Measurements from ENCODE around the gene CKB.
"Not testable (repeated sequence)": the region's sequence is repeated elsewhere in the genome, so short reads cannot be mapped to it uniquely, and the experiment has no call there.

CKB gene

DNA sequence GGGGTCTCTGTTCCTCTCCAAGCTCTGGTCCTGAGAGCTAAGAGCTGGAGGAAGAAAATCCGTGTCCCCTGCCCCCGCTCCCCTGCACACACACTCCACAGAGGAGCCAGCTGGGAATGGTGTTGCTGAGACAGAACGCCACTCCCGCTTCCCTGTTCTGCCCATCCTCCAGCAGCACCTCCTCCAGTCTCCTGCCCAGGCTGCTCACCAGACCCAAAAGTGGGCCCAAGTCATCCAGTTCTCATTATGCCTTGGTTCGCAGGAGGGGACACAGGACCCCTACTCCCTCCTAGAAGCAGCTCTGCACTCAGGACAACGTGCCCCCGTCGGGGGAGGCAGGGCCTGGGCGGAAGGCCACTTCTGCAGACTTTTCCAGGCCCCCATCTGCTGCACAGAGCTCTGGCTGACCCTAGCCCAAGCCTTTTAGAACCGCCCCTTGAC, 5.5 kb upstream of the CKB start:
- FAIRE-seq (no peak), DNase-seq (ENCODE audit: insufficient read length, low spot score) (no peak)

DNA sequence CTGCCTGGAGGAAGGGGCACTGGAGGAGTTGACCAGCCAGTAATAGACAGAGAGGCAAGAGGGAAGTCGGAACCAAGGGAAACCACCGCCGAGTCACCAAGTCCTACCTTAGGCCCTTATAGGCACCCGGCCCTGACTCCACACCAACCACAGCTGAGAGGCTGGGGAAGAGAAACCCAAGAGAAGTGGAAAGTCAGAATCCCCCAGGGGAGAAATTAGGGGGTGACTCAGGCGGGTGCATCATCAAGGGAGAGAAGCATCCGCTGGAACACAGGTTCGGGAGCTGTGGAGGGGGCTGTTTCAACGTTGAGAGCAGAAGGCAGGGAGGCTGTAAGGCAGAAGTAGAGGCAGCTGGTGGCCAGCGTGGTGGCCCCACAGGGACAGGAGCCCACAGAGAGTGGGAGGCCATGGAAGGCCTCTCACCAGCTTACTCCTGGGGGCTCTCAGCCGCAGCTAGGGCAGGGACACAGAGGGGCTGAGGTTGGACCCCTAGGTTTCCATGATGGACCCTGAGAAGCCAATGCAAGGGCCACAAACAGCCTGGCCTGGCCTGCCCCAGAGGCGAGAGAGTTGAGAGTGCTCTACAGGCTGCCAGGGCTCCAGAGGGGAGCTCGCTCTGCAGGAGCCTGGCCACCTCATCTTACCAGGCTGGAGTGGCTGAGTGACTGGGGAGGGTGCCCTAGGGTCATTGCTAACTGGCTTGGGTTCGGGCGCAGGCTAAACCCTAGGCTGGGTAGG, 4.9 kb upstream of the CKB start:
- no peak for DNase-seq (ENCODE audit: insufficient read length, low spot score)
- FAIRE-seq: no peak

DNA sequence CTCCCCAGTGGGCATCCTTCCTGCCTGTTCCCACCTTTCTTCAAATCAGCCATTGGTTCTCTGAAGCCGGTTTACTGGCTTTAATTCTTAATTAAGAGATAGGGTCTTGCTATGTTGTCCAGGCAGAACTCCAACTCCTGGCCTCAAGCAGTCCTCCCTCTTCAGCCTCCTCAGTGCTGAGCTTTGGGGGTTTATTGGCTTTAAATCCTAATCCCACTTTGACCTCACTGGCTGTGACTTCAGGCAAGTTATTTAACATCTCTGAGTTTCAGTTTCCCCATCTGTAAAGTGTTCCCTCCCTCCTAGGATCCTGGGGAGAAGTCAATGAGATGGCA, 4.3 kb upstream of the CKB start:
- no peak for FAIRE-seq
- no peak for DNase-seq (ENCODE audit: insufficient read length, low spot score)

DNA sequence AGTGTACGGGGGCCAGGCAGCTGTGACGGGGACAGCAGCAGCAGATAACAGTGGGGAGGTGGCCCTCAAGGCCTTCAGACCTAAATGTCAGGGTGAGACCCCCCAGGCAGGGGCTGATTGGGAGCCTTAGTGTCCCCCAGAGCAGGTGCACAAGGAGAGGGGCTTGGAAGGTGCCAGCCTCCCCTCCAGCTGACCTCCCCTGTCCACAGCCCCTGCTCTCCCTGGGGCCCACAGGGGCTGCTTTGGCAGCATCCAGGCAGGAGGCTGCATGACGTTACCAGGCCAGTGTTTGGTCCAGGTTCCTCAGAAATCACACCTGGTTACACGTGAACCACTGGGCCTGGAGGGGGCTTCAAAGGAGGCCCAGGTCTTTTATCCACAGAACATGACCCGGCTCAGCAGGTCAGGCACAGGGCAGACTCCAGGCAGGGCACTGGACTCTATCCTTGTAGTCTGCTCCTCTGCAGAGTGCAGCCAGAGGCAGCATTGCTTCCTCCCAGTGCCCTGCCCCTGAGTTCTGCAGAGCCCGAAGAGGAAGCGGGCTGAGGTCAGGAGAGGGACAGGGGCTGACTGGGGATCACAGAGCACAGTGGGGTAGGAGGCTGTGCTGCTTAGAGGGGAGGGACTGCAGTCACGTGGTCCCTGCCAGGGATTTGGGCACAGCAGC, 3.8 kb upstream of the CKB start:
- FAIRE-seq: no peak
- no peak for DNase-seq (ENCODE audit: insufficient read length, low spot score)

DNA sequence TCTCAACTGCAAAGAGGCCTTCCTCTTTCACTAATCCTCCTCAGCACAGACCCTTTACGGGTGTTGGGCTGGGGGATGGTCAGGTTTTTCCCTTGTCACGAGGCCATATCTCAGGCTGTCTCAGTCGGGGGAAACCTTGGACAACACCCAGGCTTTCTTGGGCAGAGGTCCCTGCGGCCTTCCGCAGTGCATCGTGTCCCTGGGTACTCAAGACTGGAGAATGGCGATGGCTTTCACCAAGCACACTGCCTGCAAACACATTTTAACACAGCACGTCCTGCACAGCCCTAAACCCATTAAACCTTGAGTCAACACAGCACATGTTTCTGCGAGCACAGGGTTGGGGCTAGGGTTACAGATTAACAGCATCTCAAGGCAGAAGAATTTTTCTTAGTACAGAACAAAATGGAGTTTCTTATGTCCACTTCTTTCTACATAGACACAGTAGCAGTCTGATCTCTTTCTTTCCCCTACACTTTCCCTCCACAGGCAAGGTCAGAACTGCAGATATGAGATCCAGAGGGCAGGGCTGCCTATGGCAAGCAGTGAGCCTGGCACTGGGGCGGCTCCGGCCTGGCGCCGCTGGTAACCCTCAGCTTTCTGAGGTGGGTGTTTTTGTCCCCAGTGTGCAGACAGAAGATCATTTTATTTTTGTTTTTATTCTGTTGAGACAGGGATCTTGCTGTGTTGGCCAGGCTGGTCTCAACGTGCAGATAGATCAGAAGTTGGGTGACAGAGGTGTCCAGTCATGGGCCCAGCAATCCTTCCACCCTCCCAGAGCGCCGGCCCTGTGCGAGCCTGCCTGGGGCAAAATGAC, 3.0 kb upstream of the CKB start:
- not testable (repeated sequence) for FAIRE-seq; DNase-seq (ENCODE audit: insufficient read length, low spot score)

DNA sequence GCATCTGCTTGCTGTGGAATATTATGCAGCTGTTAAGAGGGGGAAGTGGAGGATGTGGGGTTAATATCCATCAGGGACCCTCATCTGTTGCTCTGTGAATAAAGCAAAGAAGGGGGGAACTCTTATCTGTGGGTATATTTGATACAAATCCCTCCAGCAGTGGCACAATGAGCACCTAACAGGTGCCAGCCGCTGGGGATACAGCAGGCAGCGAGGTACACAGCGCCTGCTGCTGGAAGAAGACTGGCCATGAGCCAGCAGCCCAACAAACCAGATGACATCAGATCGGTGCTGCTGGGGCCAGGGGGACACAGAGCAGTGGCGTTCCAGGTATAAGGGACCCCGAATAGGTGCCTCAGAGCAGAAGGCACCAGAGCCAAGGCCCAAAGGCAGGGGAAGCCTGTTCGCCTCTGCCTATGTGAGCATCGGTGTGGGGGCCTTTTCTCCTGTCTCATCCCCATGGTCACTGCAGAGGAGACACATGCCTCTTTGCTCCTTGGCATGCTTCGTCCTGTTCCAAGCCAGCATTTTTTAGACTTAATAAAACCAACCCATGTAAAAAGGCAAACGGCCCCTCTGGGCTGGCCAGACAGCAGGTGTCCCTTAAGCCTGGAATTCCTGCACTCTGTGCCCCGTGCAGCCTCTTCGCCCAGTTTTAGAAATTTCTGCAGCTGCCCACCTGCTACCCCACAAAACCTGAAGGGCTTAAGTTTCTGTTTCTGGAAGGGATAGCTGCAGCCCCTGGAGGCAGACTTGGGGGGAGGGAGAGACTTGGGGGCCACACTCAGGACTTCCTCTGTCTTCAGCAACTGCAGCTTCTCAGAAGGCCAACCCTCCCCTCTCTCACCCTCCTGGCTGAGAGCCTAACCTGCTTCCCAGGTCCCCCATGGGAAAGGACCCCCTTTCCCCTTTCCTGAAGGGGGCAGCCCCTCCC, 1.6 kb upstream of the CKB start:
- FAIRE-seq: no peak
- DNase-seq (ENCODE audit: insufficient read length, low spot score): no peak

DNA sequence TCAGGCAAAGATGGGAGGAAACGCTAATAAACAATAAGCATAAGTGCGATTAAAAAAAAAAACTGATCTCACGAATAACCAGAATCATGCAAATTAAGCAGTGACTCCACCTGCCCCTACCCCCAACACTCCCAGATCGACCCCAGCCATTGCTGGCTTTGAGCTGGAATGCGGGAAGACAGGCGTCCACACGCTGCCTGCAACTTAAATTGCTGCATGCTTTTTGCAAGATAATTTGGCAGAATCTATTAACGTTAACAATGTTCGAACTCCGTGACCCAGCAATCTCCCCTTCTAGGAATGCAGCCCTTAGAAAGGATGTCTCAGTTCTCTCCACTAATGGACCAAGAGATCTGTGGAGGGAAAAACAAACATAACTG, 935 bp upstream of the CKB start:
- no peak for FAIRE-seq
- no peak for DNase-seq (ENCODE audit: insufficient read length, low spot score)

DNA sequence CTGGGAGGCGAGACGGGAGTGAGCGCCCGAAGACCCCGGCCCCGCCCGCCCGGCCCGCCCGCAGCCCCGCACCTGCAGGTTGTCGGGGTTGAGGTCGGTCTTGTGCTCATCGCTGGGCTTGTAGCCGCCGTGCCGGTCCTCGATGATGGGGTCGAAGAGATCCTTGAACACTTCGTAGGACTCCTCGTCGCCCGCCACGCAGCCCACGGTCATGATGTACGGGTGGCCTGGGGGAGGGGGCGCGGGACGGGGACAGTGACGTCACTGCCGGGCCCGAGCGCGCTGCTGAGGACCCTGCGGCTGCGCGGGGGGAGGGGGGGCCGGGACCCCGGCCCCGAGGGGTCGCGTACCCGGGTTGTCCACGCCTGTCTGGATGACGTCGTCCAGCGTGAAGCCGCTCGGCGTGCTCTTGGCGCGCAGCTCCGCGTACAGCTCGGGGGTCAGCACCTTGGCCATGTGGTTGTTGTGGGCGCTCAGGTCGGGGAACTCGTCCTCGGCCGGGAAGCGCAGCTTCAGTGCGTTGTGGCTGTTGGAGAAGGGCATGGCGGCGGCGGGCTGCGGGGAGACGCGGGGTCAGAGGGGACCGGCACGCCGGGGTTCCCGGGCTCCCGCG, 573 bp downstream of the CKB start:
- no peak for DNase-seq (ENCODE audit: insufficient read length, low spot score)

DNA sequence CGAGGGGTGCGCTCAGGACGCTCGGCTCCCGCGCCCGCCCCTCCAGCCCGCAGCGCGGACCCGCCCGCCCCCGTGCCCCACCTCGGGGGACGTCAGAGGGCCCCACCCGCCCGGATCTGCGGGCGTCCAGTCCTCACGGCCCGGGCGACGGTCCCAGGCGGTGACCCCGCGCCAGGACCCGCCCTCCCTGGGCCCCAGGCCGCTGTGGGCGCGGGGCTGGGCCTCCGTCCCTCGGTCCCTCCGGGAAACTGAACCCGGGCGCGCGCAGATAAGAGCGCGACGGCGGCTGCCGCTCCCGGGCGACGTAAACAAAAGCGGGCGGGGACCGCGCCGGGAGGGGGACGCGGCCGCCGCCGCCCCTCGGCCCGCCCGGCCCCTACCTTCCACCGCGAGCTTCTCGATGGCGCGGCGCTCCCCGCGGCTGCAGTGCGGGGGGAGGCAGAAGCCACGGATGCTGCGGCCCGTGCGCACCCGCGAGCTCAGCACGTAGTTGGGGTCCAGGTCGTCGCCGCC, 1.1 kb downstream of the CKB start:
- no peak for DNase-seq (ENCODE audit: insufficient read length, low spot score)

More for the DNA sequence above, 573 bp downstream of the CKB start:
- no peak for FAIRE-seq

DNA sequence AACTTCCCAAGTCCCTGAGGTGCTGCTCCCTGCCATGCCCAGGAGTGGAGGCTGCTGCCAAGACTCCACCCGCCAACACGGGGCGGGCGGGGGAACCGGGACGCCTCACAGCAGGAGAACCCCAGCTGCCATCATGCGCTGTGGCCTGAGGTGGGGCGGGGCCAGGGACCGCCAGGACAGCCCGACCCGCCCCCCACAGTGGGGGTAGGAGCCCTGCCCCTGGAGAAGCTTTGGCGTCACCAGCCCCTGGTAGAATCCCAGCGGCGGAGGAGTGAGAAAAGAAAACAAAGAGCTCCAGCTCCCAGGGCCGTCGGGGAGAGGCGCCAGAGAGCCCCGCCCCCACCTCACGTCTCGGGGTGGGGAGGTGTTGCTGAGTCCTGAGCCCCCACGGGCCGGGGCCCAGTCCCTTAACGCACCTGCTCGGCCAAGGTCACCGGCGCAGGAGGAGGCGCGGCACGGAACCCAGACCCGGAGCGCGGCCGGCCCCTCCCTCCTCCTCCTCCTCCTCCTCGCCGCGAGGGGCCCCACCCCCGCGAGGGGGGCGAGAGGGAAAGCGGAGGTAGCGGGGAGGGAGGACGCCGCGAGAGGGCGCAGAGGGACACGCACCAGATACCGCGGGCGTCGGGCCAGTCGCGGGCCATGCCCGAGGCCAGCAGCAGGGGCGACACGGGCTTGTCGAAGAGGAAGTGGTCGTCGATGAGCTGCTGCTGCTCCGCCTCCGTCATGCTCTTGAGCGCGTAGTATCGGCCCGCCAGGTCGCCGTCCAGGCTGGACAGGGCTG, 1.8 kb downstream of the CKB start:
- DNase-seq (ENCODE audit: insufficient read length, low spot score) (no peak), FAIRE-seq (peak; percentile 76)

More for the DNA sequence above, 1.1 kb downstream of the CKB start:
- no peak for FAIRE-seq

DNA sequence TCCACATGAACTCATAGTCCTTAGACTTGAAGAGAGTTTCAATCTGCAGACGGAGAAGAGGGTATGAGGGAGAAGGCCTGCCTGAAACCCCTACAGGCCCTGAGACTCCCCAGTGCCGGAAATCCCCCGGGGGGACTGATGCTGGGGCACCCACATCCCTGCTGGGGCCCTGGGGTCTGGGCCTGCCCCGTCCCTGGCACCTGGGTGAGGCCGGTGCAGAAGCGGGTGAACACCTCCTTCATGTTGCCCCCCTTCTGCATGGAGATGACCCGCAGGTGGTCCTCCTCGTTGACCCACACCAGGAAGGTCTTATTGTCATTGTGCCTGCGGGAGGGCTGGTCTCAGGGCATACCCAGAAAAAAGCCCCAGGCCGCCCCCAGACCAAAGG, 2.4 kb downstream of the CKB start:
- no peak for FAIRE-seq
- DNase-seq (ENCODE audit: insufficient read length, low spot score): no peak

DNA sequence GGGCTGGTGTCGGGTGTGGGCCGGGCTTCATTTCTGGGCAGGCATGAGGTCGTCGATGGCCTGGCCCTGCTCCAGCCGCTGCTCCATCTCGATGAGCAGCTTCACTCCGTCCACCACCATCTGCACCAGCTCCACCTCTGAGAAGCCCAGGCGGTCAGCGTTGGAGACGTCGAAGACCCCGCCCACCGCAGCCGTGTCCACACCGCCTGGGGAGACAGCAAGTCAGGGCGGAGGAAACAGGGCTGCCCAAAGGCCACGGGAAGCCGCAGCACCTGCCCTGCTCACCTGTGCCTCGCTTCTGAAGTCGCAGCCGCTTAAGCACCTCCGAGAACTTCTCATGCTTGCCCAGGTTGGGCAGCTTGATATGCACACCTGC, 2.8 kb downstream of the CKB start:
- FAIRE-seq (no peak), DNase-seq (ENCODE audit: insufficient read length, low spot score) (no peak)

DNA sequence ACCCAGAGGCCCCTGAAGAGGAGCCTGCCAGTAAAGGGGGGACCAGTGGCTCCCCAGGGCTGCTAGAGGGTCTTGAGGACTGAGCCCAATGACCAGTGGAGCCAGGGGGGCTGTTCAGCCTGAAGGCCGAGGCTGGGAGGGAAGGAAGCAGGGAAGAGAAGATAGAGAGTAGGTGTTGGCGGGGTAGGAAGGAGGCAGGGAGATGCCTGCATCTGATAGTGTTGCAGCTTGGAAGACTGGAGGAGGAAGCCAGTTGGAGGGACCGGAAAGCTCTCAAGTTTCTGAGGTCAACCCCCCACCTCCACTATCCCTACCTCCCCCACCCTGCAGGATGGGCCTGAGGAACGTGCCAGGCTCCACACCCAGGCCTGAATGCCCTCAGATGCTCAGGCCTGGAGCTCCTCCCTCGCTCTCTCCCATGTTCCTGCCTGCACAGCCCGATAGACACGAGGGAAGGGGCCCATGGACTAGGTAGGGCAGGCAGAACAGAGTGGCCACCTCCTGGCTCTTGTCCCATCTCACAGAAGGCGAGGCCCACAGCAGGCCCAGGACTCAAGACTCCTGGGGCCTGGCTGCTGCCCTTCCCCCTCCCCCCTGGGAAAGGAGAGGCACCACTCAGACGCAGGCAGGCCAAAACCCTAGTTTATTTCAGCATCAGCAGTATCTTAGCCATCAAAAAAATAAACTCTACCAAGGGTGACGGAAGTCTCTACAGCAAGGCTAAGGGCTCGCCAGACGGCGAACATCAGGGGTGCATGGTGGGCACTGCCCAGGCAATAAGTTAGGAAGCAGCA, 3.4 kb downstream of the CKB start:
- FAIRE-seq (no peak), DNase-seq (ENCODE audit: insufficient read length, low spot score) (no peak)

DNA sequence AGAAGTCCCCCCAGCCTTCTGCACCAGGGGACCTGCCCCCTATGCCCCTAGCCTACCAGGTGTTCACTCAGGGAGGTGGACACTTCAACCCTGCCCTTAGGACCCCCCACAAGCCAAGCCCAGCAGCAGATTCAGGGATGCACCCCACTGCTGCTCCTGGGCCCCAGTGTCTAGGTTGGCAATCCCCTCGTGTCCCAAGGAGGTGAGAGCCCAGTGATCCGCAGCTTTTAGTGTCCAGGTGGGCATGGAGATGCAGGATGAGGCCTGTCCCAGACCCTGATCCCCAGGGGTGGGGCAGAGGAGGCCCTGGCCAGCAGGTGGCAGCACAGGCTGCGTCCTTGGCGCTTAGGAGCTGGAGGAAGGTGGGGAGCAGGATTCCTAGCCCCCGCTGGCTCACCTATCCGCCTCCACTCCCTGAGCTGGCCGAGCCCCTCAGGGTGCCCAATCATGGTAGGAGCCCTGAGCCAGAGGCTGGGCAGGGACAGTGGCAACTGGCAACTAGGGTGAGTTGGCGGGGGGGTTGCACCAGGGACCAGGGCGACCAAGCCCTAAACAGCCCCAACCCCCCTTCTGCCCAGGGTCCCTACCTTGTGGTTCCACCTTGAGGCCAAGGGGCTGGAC, 4.1 kb downstream of the CKB start:
- FAIRE-seq (peak; percentile 72), DNase-seq (ENCODE audit: insufficient read length, low spot score) (peak; percentile 88)

DNA sequence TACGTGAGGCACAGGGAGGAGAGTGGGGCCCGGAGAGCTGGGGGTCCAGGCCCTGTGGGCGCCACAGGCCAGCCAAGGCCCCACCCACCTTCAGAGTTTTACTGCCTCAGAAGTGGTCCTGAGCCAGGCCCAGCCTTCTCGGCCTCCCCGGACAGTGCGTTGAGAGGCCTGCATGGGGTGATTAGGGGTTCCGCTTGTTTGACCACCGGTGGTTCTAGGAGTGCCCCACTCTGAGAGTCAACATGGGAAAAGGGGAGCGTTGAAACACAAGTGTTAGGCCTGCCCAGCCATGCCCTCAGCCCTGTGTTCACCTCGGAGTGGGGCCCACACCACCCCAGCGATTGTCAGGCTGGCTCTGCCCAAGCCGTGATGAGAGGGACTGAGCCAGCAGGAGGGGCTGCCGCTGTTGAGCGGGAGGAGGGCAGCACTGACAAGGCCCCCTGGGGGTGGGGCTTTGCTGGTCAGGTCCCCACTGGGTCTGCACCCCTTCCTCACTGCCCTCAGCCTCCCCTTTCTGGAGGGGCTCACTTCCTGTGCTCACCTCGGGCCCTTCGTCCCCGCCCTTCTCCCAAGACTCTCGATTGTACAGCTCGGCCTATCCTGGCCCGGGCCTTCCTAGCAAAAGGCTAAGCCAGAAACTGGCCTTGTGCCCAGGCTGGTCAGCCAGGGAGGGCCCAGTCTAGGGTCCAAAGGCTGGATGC, 4.8 kb downstream of the CKB start:
- no peak for FAIRE-seq
- no peak for DNase-seq (ENCODE audit: insufficient read length, low spot score)

DNA sequence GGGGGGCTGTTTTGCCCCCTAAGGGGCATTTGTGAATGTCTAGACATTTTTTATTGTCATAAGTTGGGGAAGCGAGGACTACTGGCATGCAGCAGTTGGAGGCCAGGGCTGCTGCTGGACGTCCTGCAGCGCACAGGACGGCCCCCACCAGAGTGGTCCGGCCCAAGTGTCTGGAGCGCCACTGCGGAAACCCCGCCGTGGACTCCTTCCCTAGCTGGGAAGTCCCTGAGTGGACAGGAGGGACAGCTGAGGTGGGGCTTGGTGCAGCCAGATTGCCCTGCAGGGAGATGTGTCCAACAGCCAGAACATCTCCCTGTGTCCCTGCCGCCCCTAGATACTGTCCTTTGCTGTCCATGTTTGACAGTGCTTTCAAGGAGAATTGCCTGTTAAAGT, 5.5 kb downstream of the CKB start:
- no peak for FAIRE-seq
- no peak for DNase-seq (ENCODE audit: insufficient read length, low spot score)

DNA sequence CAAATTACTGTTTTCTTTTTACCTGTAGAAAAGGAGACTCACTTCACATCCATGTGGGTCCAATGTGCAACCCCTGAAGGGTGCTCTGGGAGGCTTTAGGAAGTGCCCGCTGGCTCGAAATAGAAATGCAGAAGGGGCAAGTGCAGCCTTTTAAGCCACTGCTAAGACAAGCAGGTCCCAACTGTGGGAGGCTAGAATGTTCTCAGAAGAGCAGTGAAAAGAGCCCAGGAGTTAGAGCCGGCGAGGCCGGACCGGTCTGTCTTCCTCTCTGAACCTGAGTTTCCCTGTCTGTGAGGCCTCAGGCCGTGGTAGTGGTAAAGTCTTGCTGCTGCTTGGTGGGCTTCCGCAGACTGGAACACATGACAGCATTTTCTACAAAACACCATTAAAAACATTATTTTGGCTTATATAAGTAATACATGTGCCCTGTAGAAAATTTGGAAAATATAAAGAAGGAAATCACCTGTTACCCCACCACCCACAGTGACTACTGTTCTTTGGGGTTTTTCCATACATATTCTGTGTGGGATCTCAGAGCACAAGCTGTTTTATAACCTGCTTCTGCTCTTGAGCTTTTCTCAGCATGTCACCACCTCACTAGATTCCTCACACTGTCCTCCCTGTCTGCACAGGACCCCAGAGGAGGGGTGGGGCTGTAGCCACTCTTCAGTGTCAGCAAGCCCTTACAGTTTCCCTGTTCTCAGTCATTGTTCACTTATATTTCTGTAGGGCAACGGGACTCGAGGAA, 6.0 kb downstream of the CKB start:
- FAIRE-seq (no peak), DNase-seq (ENCODE audit: insufficient read length, low spot score) (no peak)

Measured in HTR-8/SVneo (cell line).